HepG2 (cell line): ENCODE measurements around the gene RHBDF2. TPM values are rescaled to one million over a fixed set of nuclear protein-coding genes. Genes with fewer than 3 reads are reported as not detected.

Experiments
- ATF4 ChIP-seq, 2 experiments: fragments of 450-650 bp in 1 of 2; sonication (generic) in 1 of 2; formaldehyde crosslinking; IDR thresholded peaks; 2 replicates each; pipeline versions ENCODE4 v1.5.0 to v1.8.0; 2020 to 2022; ENCODE audit warnings: mild to moderate bottlenecking in 1 of 2, missing genetic modification reagents in 1 of 2
- CCAR2 ChIP-seq: fragments of 200-400 bp; formaldehyde crosslinking; optimal IDR thresholded peaks from 2 replicates; pipeline ENCODE3; 2018; ENCODE audit warnings: low read depth, mild to moderate bottlenecking, low read length, moderate library complexity
- FIP1L1 ChIP-seq: fragments of 200-400 bp; formaldehyde crosslinking; IDR thresholded peaks from 2 replicates; pipeline ENCODE4 v1.6.1; 2018; ENCODE audit warnings: low read depth, mild to moderate bottlenecking, low read length, moderate library complexity, borderline replicate concordance; ENCODE audit not compliant: insufficient read depth
- HDAC2 ChIP-seq: sonication (generic); formaldehyde crosslinking; IDR thresholded peaks from 2 replicates; pipeline ENCODE4 v1.4.0; 2020; ENCODE audit warnings: missing genetic modification reagents
- HNF4G ChIP-seq, 2 experiments: sonication (generic) in 1 of 2; formaldehyde crosslinking in 1 of 2; IDR thresholded peaks; 2 replicates each; pipeline versions ENCODE4 v1.4.0 to v1.6.1; 2011 to 2020; ENCODE audit warnings: borderline replicate concordance in 2 of 2, low read depth in 2 of 2, mild to moderate bottlenecking in 2 of 2, low read length in 1 of 2, missing genetic modification reagents in 1 of 2, moderate library complexity in 1 of 2
- KDM1A ChIP-seq: IDR thresholded peaks from 2 replicates; pipeline ENCODE4 v1.6.1; 2016; ENCODE audit warnings: missing compliant biosample characterization
- MLXIP ChIP-seq: sonication (generic); formaldehyde crosslinking; IDR thresholded peaks from 2 replicates; pipeline ENCODE4 v1.9.0; 2021; ENCODE audit warnings: missing genetic modification reagents, borderline replicate concordance
- NBN ChIP-seq: fragments of 450-650 bp; conservative IDR thresholded peaks from 2 replicates; pipeline ENCODE4 v1.6.1; 2017
- PHF8 ChIP-seq: sonication (generic); formaldehyde crosslinking; IDR thresholded peaks from 2 replicates; pipeline ENCODE4 v1.5.0; 2020; ENCODE audit warnings: missing genetic modification reagents
- REL ChIP-seq: sonication (generic); formaldehyde crosslinking; conservative IDR thresholded peaks from 2 replicates; pipeline ENCODE4 v1.8.0; 2022; ENCODE audit warnings: mild to moderate bottlenecking, missing genetic modification reagents, moderate library complexity
- RFX5 ChIP-seq: IDR thresholded peaks from 2 replicates; pipeline ENCODE4 v1.6.1; 2011; ENCODE audit warnings: low read depth, low read length, improper control_type of control experiment
- TCF7 ChIP-seq: sonication (generic); IDR thresholded peaks from 2 replicates; pipeline ENCODE4 v1.6.1; 2016; ENCODE audit warnings: antibody characterized with exemption, low read depth
- TEAD2 ChIP-seq: sonication (generic); formaldehyde crosslinking; IDR thresholded peaks from 2 replicates; pipeline ENCODE4 v1.9.0; 2021; ENCODE audit warnings: missing genetic modification reagents
- ZBTB25 ChIP-seq: IDR thresholded peaks from 2 replicates; pipeline ENCODE4 v1.6.1; 2018; ENCODE audit warnings: missing genetic modification reagents
- ZBTB7A ChIP-seq: sonication (generic); formaldehyde crosslinking; IDR thresholded peaks from 2 replicates; pipeline ENCODE4 v1.8.0; 2022; ENCODE audit warnings: mild to moderate bottlenecking, missing genetic modification reagents
- ZNF350 ChIP-seq: sonication (generic); formaldehyde crosslinking; IDR thresholded peaks from 2 replicates; pipeline ENCODE4 v1.4.0; 2020; ENCODE audit warnings: mild to moderate bottlenecking, low read depth, missing genetic modification reagents, borderline replicate concordance
- ZNF382 ChIP-seq: sonication (generic); formaldehyde crosslinking; IDR thresholded peaks from 2 replicates; pipeline ENCODE4 v1.5.0; 2020; ENCODE audit warnings: missing genetic modification reagents, mild to moderate bottlenecking, borderline replicate concordance
- ZNF546 ChIP-seq: sonication (generic); formaldehyde crosslinking; conservative IDR thresholded peaks from 2 replicates; pipeline ENCODE4 v1.8.1; 2023; ENCODE audit warnings: mild to moderate bottlenecking, missing genetic modification reagents
- ZNF569 ChIP-seq: sonication (generic); formaldehyde crosslinking; IDR thresholded peaks from 2 replicates; pipeline ENCODE4 v1.5.0; 2020; ENCODE audit warnings: mild to moderate bottlenecking, missing genetic modification reagents, moderate library complexity, borderline replicate concordance
- ZNF589 ChIP-seq: sonication (generic); formaldehyde crosslinking; conservative IDR thresholded peaks from 2 replicates; pipeline ENCODE4 v1.8.0; 2022; ENCODE audit warnings: mild to moderate bottlenecking, moderate library complexity, missing genetic modification reagents
- ZNF709 ChIP-seq: sonication (generic); formaldehyde crosslinking; IDR thresholded peaks from 2 replicates; pipeline ENCODE4 v1.5.0; 2020; ENCODE audit warnings: mild to moderate bottlenecking, missing genetic modification reagents
- ZNF816 ChIP-seq: sonication (generic); formaldehyde crosslinking; IDR thresholded peaks from 2 replicates; pipeline ENCODE4 v1.8.0; 2022; ENCODE audit warnings: missing genetic modification reagents, mild to moderate bottlenecking, borderline replicate concordance
- ZNF839 ChIP-seq: sonication (generic); formaldehyde crosslinking; IDR thresholded peaks from 2 replicates; pipeline ENCODE4 v1.4.0; 2020; ENCODE audit warnings: missing genetic modification reagents, mild to moderate bottlenecking, borderline replicate concordance
- ZNF850 ChIP-seq: sonication (generic); formaldehyde crosslinking; conservative IDR thresholded peaks from 2 replicates; pipeline ENCODE4 v1.9.0; 2021; ENCODE audit warnings: mild to moderate bottlenecking, missing genetic modification reagents
- polyA plus RNA-seq, 8 experiments: library from polyadenylated mRNA; depleted of rRNA in 3 of 8; stranded (reverse) in 7 of 8; unstranded in 1 of 8; fragments of >200 nt; fragmentation: Illumina TruSeq in 4 of 8; extraction: Trizol in 4 of 8; gene quantifications; 2 replicates each; pipeline versions ENCODE4 v1.2.1 to v1.2.3, GENCODE V29; 2011 to 2016; ENCODE audit warnings: low read depth in 4 of 8, missing spikeins in 1 of 8, mixed read lengths in 1 of 8; ENCODE audit not compliant: insufficient read depth in 1 of 8
- total RNA-seq, 5 experiments: library from RNA; depleted of rRNA; stranded (reverse); fragments of >200 nt; fragmentation: Illumina TruSeq; extraction: Trizol; gene quantifications; 2 replicates each; pipeline ENCODE4 v1.2.3, GENCODE V29; 2016; ENCODE audit warnings: low read depth in 1 of 5
- TF ChIP-seq, protein P1 (sequence below): sonication (generic); formaldehyde crosslinking; IDR thresholded peaks from 2 replicates; pipeline ENCODE4 v1.5.0; 2020; ENCODE audit warnings: mild to moderate bottlenecking, missing genetic modification reagents, borderline replicate concordance

The RHBDF2 gene
- total and polyA plus RNA-seq, 2 of the 13 experiments (the other 11 are each of a cell fraction or from before 2014, with no cell fraction given): 7.8 to 24.2 TPM

DNA sequence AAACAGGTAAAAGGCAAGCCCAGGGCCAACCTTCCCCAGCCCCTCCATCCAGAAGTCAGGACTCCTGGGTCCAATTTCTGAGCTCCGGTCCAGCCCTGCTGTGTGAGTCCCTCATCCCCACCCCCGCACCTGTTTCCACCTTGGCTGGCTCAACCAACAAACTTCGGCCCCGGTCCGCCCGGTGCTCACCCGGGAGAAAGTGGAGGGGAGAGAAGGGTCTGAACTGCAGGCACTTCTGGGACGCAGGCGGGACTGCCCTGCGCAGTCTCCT, 541 bp downstream of the RHBDF2 start (continued):
- TF ChIP-seq MLXIP (CRISPR knock-in tag): no peak
- TF ChIP-seq KDM1A (CRISPR knock-in tag): no peak
- no peak for TF ChIP-seq ZBTB25 (CRISPR knock-in tag)
- TF ChIP-seq ZNF850 (CRISPR knock-in tag): 0 out of 2 replicates have a peak, but pooled peaks have one; percentile 21
- 0 out of 2 replicates have a peak, but pooled peaks have one; percentile 38 for TF ChIP-seq TEAD2
- no peak for TF ChIP-seq PHF8 (CRISPR knock-in tag)
- TF ChIP-seq HDAC2 (CRISPR knock-in tag): no peak
- no peak; the same call in 1 of the 2 replicates for TF ChIP-seq ZNF816
- peak; percentile 4; the same call in 1 of the 2 replicates for TF ChIP-seq RFX5
- no peak for TF ChIP-seq ZNF350 (CRISPR knock-in tag)
- 0 out of 2 replicates have a peak, but pooled peaks have one; percentile 61 for TF ChIP-seq ZNF589 (CRISPR knock-in tag)
- no peak for TF ChIP-seq NBN
- no peak for TF ChIP-seq FIP1L1
- no peak for TF ChIP-seq ZNF382 (CRISPR knock-in tag)
- TF ChIP-seq ZNF546: no peak
- TF ChIP-seq TCF7: 0 out of 2 replicates have a peak, but pooled peaks have one; percentile 2
- TF ChIP-seq CCAR2: no peak
- TF ChIP-seq ZBTB7A (CRISPR knock-in tag): no peak
- TF ChIP-seq HNF4G (IDR thresholded peaks at IDR 0.05; ENCODE audit: borderline replicate concordance, low read depth, low read length): no peak
- no peak for TF ChIP-seq HNF4G (CRISPR knock-in tag; IDR thresholded peaks at IDR 0.05; ENCODE audit: borderline replicate concordance, low read depth)
- no peak for TF ChIP-seq ZNF569 (CRISPR knock-in tag)
- no peak for TF ChIP-seq ZNF839 (CRISPR knock-in tag)
- TF ChIP-seq REL: no peak
- no peak for TF ChIP-seq ATF4 (CRISPR knock-in tag; IDR thresholded peaks at IDR 0.05)
- TF ChIP-seq, protein P1, sequence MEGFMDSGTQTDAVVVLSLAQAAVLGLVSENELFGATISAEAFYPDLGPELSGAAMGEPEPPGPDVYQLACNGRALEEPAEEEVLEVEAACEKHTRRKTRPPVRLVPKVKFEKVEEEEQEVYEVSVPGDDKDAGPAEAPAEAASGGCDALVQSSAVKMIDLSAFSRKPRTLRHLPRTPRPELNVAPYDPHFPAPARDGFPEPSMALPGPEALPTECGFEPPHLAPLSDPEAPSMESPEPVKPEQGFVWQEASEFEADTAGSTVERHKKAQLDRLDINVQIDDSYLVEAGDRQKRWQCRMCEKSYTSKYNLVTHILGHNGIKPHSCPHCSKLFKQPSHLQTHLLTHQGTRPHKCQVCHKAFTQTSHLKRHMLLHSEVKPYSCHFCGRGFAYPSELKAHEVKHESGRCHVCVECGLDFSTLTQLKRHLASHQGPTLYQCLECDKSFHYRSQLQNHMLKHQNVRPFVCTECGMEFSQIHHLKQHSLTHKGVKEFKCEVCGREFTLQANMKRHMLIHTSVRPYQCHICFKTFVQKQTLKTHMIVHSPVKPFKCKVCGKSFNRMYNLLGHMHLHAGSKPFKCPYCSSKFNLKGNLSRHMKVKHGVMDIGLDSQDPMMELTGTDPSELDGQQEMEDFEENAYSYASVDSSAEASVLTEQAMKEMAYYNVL (CRISPR knock-in tag): 0 out of 2 replicates have a peak, but pooled peaks have one; percentile 31
- no peak for TF ChIP-seq ZNF709 (CRISPR knock-in tag)
